Sigmoid colon (tissue), 4 donors: ENCODE measurements around the gene TMEM132D.

ENCODE experiments used
- CTCF ChIP-seq, 4 experiments: fragments of 450-650 bp in 3 of 4; fragments of 200-600 bp in 1 of 4; IDR thresholded peaks; one replicate each; pipeline ENCODE4 v1.5.1; 2016 to 2019; ENCODE audit warnings: antibody characterized with exemption in 4 of 4, mild to moderate bottlenecking in 3 of 4, moderate library complexity in 2 of 4
- EP300 ChIP-seq, 4 donors: sonication (generic); formaldehyde crosslinking; IDR thresholded peaks; one replicate each; pipeline ENCODE4 v1.6.1; 2017; ENCODE audit warnings: antibody characterized with exemption in 4 of 4
- POLR2AphosphoS5 ChIP-seq, 4 donors: sonication (generic); formaldehyde crosslinking; IDR thresholded peaks; one replicate each; pipeline ENCODE4 v1.6.1; 2017; ENCODE audit warnings: antibody characterized with exemption in 4 of 4

GRCh38 chr12:129207084-129207483 is 696.7 kb downstream of the TMEM132D start:
- TF ChIP-seq CTCF (IDR thresholded peaks at IDR 0.05) = no peak
- no peak for TF ChIP-seq EP300 (IDR thresholded peaks at IDR 0.05)
- TF ChIP-seq POLR2AphosphoS5 (IDR thresholded peaks at IDR 0.05) = no peak
